ENCODE measurements around the gene KIAA0825.

DNA sequence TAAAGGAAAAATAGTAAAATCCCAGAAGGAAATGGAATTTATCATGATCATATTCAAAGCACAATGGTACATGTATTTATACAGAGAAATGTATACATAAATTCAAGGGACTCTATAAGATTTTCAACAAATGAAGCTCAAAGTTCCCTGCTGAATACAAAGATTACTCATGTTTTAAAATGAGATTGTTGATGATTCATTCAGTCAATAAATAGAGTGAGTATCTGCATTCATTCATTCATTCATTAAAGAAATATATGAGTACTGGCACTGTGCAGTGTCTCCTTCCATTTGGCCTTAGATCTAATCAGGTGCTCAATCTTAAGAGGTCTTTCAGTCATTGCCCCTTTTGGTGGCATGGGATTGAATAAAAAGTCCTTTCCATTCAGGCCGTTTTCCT is 310.0 kb downstream of the KIAA0825 start:
- TF ChIP-seq, protein P1, sequence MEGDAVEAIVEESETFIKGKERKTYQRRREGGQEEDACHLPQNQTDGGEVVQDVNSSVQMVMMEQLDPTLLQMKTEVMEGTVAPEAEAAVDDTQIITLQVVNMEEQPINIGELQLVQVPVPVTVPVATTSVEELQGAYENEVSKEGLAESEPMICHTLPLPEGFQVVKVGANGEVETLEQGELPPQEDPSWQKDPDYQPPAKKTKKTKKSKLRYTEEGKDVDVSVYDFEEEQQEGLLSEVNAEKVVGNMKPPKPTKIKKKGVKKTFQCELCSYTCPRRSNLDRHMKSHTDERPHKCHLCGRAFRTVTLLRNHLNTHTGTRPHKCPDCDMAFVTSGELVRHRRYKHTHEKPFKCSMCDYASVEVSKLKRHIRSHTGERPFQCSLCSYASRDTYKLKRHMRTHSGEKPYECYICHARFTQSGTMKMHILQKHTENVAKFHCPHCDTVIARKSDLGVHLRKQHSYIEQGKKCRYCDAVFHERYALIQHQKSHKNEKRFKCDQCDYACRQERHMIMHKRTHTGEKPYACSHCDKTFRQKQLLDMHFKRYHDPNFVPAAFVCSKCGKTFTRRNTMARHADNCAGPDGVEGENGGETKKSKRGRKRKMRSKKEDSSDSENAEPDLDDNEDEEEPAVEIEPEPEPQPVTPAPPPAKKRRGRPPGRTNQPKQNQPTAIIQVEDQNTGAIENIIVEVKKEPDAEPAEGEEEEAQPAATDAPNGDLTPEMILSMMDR (IDR thresholded peaks at IDR 0.05; ENCODE audit: control extremely low read depth in 1 of 3, insufficient read depth in 1 of 3, low read depth in 1 of 3, low read length in 3 of 3) = no peak
- TF ChIP-seq MAFK (IDR thresholded peaks at IDR 0.05; ENCODE audit: low read depth, low read length) = no peak
- no peak for TF ChIP-seq CHD2 (IDR thresholded peaks at IDR 0.05; ENCODE audit: low read length)
- TF ChIP-seq NRF1 (IDR thresholded peaks at IDR 0.05; ENCODE audit: low read depth, low read length) = no peak
- TF ChIP-seq EZH2 (IDR thresholded peaks at IDR 0.05; ENCODE audit: low read depth, low read length, severe bottlenecking) = no peak
- TF ChIP-seq, protein P2, sequence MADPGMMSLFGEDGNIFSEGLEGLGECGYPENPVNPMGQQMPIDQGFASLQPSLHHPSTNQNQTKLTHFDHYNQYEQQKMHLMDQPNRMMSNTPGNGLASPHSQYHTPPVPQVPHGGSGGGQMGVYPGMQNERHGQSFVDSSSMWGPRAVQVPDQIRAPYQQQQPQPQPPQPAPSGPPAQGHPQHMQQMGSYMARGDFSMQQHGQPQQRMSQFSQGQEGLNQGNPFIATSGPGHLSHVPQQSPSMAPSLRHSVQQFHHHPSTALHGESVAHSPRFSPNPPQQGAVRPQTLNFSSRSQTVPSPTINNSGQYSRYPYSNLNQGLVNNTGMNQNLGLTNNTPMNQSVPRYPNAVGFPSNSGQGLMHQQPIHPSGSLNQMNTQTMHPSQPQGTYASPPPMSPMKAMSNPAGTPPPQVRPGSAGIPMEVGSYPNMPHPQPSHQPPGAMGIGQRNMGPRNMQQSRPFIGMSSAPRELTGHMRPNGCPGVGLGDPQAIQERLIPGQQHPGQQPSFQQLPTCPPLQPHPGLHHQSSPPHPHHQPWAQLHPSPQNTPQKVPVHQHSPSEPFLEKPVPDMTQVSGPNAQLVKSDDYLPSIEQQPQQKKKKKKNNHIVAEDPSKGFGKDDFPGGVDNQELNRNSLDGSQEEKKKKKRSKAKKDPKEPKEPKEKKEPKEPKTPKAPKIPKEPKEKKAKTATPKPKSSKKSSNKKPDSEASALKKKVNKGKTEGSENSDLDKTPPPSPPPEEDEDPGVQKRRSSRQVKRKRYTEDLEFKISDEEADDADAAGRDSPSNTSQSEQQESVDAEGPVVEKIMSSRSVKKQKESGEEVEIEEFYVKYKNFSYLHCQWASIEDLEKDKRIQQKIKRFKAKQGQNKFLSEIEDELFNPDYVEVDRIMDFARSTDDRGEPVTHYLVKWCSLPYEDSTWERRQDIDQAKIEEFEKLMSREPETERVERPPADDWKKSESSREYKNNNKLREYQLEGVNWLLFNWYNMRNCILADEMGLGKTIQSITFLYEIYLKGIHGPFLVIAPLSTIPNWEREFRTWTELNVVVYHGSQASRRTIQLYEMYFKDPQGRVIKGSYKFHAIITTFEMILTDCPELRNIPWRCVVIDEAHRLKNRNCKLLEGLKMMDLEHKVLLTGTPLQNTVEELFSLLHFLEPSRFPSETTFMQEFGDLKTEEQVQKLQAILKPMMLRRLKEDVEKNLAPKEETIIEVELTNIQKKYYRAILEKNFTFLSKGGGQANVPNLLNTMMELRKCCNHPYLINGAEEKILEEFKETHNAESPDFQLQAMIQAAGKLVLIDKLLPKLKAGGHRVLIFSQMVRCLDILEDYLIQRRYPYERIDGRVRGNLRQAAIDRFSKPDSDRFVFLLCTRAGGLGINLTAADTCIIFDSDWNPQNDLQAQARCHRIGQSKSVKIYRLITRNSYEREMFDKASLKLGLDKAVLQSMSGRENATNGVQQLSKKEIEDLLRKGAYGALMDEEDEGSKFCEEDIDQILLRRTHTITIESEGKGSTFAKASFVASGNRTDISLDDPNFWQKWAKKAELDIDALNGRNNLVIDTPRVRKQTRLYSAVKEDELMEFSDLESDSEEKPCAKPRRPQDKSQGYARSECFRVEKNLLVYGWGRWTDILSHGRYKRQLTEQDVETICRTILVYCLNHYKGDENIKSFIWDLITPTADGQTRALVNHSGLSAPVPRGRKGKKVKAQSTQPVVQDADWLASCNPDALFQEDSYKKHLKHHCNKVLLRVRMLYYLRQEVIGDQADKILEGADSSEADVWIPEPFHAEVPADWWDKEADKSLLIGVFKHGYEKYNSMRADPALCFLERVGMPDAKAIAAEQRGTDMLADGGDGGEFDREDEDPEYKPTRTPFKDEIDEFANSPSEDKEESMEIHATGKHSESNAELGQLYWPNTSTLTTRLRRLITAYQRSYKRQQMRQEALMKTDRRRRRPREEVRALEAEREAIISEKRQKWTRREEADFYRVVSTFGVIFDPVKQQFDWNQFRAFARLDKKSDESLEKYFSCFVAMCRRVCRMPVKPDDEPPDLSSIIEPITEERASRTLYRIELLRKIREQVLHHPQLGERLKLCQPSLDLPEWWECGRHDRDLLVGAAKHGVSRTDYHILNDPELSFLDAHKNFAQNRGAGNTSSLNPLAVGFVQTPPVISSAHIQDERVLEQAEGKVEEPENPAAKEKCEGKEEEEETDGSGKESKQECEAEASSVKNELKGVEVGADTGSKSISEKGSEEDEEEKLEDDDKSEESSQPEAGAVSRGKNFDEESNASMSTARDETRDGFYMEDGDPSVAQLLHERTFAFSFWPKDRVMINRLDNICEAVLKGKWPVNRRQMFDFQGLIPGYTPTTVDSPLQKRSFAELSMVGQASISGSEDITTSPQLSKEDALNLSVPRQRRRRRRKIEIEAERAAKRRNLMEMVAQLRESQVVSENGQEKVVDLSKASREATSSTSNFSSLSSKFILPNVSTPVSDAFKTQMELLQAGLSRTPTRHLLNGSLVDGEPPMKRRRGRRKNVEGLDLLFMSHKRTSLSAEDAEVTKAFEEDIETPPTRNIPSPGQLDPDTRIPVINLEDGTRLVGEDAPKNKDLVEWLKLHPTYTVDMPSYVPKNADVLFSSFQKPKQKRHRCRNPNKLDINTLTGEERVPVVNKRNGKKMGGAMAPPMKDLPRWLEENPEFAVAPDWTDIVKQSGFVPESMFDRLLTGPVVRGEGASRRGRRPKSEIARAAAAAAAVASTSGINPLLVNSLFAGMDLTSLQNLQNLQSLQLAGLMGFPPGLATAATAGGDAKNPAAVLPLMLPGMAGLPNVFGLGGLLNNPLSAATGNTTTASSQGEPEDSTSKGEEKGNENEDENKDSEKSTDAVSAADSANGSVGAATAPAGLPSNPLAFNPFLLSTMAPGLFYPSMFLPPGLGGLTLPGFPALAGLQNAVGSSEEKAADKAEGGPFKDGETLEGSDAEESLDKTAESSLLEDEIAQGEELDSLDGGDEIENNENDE (IDR thresholded peaks at IDR 0.05; ENCODE audit: insufficient replicate concordance, low read length) = no peak
- no peak for TF ChIP-seq CEBPB (IDR thresholded peaks at IDR 0.05; ENCODE audit: low read depth, low read length)
